Mammary epithelial cell (primary cell): ENCODE data around the gene PAQR5.

ENCODE experiments used
- CTCF ChIP-seq, 2 donors: IDR thresholded peaks in 1 of 2; conservative IDR thresholded peaks in 1 of 2; 2 replicates each; pipeline ENCODE4 v1.5.1; 2011 to 2012; ENCODE audit warnings: inconsistent platforms in 2 of 2, low read length in 2 of 2, mild to moderate bottlenecking in 2 of 2, control low read depth in 1 of 2, low read depth in 1 of 2; ENCODE audit not compliant: insufficient read depth in 1 of 2; ENCODE audit errors: extremely low read depth in 1 of 2
- EZH2 ChIP-seq: IDR thresholded peaks from 2 replicates; pipeline ENCODE4 v1.6.1; 2012; ENCODE audit warnings: low read length, inconsistent platforms, borderline replicate concordance

- TF ChIP-seq CTCF (conservative IDR thresholded peaks at IDR 0.05 in 1 of 2, IDR thresholded peaks at IDR 0.05 in 1 of 2; ENCODE audit: extremely low read depth in 1 of 2, insufficient read depth in 1 of 2, low read depth in 1 of 2, low read length in 2 of 2) (no peak), EZH2 (no peak)
These were observed 52.6 kb downstream of the PAQR5 start for GRCh38 chr15:69351333-69351732.
